HepG2 (cell line): ENCODE measurements around the gene CAPG. TPM values are rescaled to one million over a fixed set of nuclear protein-coding genes. Genes with fewer than 3 reads are reported as not detected.
A peak's percentile ranks its signal among the peaks of the same experiment; 100 is the strongest.

Source experiments
- AHR ChIP-seq: IDR thresholded peaks from 2 replicates; pipeline ENCODE4 v1.6.1; 2018; ENCODE audit warnings: missing genetic modification reagents, missing compliant biosample characterization
- BCL6 ChIP-seq: IDR thresholded peaks from 2 replicates; pipeline ENCODE4 v1.6.1; 2016; ENCODE audit warnings: missing genetic modification reagents, missing compliant biosample characterization
- FOXK1 ChIP-seq: sonication (generic); formaldehyde crosslinking; IDR thresholded peaks from 2 replicates; pipeline ENCODE4 v1.4.0; 2020; ENCODE audit warnings: low read depth, missing genetic modification reagents, borderline replicate concordance
- FOXP4 ChIP-seq: sonication (generic); formaldehyde crosslinking; IDR thresholded peaks from 2 replicates; pipeline ENCODE4 v1.4.0; 2020; ENCODE audit warnings: missing genetic modification reagents
- GABPB1 ChIP-seq: IDR thresholded peaks from 2 replicates; pipeline ENCODE4 v1.6.1; 2016; ENCODE audit warnings: mild to moderate bottlenecking, missing genetic modification reagents, moderate library complexity, missing compliant biosample characterization
- HNRNPK ChIP-seq: fragments of 200-400 bp; formaldehyde crosslinking; IDR thresholded peaks from 2 replicates; pipeline ENCODE4 v1.6.1; 2018; ENCODE audit warnings: low read length, low read depth, moderate library complexity, mild to moderate bottlenecking; ENCODE audit not compliant: poor library complexity, severe bottlenecking
- HOMEZ ChIP-seq: IDR thresholded peaks from 2 replicates; pipeline ENCODE4 v1.6.1; 2016; ENCODE audit warnings: low read depth
- JUN ChIP-seq: sonication (generic); formaldehyde crosslinking; IDR thresholded peaks from 2 replicates; pipeline ENCODE4 v1.4.0; 2020; ENCODE audit warnings: mild to moderate bottlenecking, missing genetic modification reagents
- MYC ChIP-seq: sonication (generic); formaldehyde crosslinking; IDR thresholded peaks from 2 replicates; pipeline ENCODE4 v1.9.0; 2021; ENCODE audit warnings: missing genetic modification reagents, borderline replicate concordance
- NFKB2 ChIP-seq: sonication (generic); formaldehyde crosslinking; IDR thresholded peaks from 2 replicates; pipeline ENCODE4 v1.4.0; 2020; ENCODE audit warnings: missing genetic modification reagents, borderline replicate concordance
- RCOR2 ChIP-seq: IDR thresholded peaks from 2 replicates; pipeline ENCODE4 v1.6.1; 2016; ENCODE audit warnings: missing biosample characterization, missing genetic modification reagents
- TRIM22 ChIP-seq: fragments of 450-650 bp; IDR thresholded peaks from 2 replicates; pipeline ENCODE4 v1.6.1; 2017
- ZNF136 ChIP-seq: sonication (generic); formaldehyde crosslinking; IDR thresholded peaks from 2 replicates; pipeline ENCODE4 v1.8.1; 2022; ENCODE audit warnings: low read depth, mild to moderate bottlenecking, moderate library complexity, missing genetic modification reagents
- ZNF331 ChIP-seq: sonication (generic); formaldehyde crosslinking; IDR thresholded peaks from 2 replicates; pipeline ENCODE4 v1.4.0; 2020; ENCODE audit warnings: missing genetic modification reagents
- ZNF574 ChIP-seq: sonication (generic); formaldehyde crosslinking; IDR thresholded peaks from 2 replicates; pipeline ENCODE4 v1.4.0; 2020; ENCODE audit warnings: missing genetic modification reagents
- ZNF674 ChIP-seq: sonication (generic); formaldehyde crosslinking; IDR thresholded peaks from 2 replicates; pipeline ENCODE4 v1.5.0; 2020; ENCODE audit warnings: low read depth, mild to moderate bottlenecking, missing genetic modification reagents
- ZNF746 ChIP-seq: sonication (generic); formaldehyde crosslinking; IDR thresholded peaks from 2 replicates; pipeline ENCODE4 v1.8.0; 2022; ENCODE audit warnings: mild to moderate bottlenecking, missing genetic modification reagents
- ZSCAN12 ChIP-seq: sonication (generic); formaldehyde crosslinking; IDR thresholded peaks from 2 replicates; pipeline ENCODE4 v1.9.0; 2021; ENCODE audit warnings: mild to moderate bottlenecking, missing genetic modification reagents
- polyA plus RNA-seq, 8 experiments: library from polyadenylated mRNA; depleted of rRNA in 3 of 8; stranded (reverse) in 7 of 8; unstranded in 1 of 8; fragments of >200 nt; fragmentation: Illumina TruSeq in 4 of 8; extraction: Trizol in 4 of 8; gene quantifications; 2 replicates each; pipeline versions ENCODE4 v1.2.1 to v1.2.3, GENCODE V29; 2011 to 2016; ENCODE audit warnings: low read depth in 4 of 8, missing spikeins in 1 of 8, mixed read lengths in 1 of 8; ENCODE audit not compliant: insufficient read depth in 1 of 8
- total RNA-seq, 5 experiments: library from RNA; depleted of rRNA; stranded (reverse); fragments of >200 nt; fragmentation: Illumina TruSeq; extraction: Trizol; gene quantifications; 2 replicates each; pipeline ENCODE4 v1.2.3, GENCODE V29; 2016; ENCODE audit warnings: low read depth in 1 of 5

The CAPG gene
- total and polyA plus RNA-seq, 2 of the 13 experiments (the other 11 are each of a cell fraction or from before 2014, with no cell fraction given) = 12.7 to 18.2 TPM

GRCh38 chr2:85390941-85391669 lies 19.1 kb downstream of the CAPG start (continued):
- TF ChIP-seq BCL6 (CRISPR knock-in tag) (0 out of 2 replicates have a peak, but pooled peaks have one; percentile 28), RCOR2 (CRISPR knock-in tag) (no peak), MYC (CRISPR knock-in tag) (0 out of 2 replicates have a peak, but pooled peaks have one; percentile 27), GABPB1 (CRISPR knock-in tag) (peak; percentile 42; the same call in 1 of the 2 replicates), JUN (CRISPR knock-in tag) (peak; percentile 71; the same call in 1 of the 2 replicates), NFKB2 (CRISPR knock-in tag) (peak; percentile 54; the same call in 1 of the 2 replicates), ZNF746 (CRISPR knock-in tag) (no peak), ZNF331 (CRISPR knock-in tag) (0 out of 2 replicates have a peak, but pooled peaks have one; percentile 44), AHR (CRISPR knock-in tag) (peak; percentile 71; the same call in 1 of the 2 replicates), TRIM22 (no peak), HNRNPK (no peak), ZNF136 (CRISPR knock-in tag) (0 out of 2 replicates have a peak, but pooled peaks have one; percentile 50), FOXP4 (CRISPR knock-in tag) (peak; percentile 39; the same call in 1 of the 2 replicates), FOXK1 (CRISPR knock-in tag) (peak; percentile 55; the same call in 1 of the 2 replicates), ZSCAN12 (CRISPR knock-in tag) (no peak), ZNF574 (CRISPR knock-in tag) (peak; percentile 49; the same call in 1 of the 2 replicates), HOMEZ (CRISPR knock-in tag) (no peak), ZNF674 (CRISPR knock-in tag) (no peak)
